AG04449 (cell line): ENCODE measurements around the gene UBTF.

ENCODE experiments used
- CTCF ChIA-PET: fragments of 350-600 bp; formaldehyde crosslinking; extraction: SDS; loops from one replicate; lab custom pipeline; 2021; ENCODE audit warnings: antibody characterized with exemption; lab: Yijun Ruan, JAX
- POLR2A ChIA-PET: fragments of 400-600, 350-600 bp; formaldehyde crosslinking; extraction: SDS; loops from one replicate; lab custom pipeline; 2020; ENCODE audit warnings: antibody characterized with exemption, inconsistent platforms; lab: Yijun Ruan, JAX
- DNase-seq: peaks from one replicate; pipeline ENCODE4 v3.0.0-alpha.2; 2010; ENCODE audit warnings: low read depth, low spot score
- H3K4me3 ChIP-seq: 2 replicates; pipeline ENCODE4 v1.5.1; 2011; ENCODE audit warnings: low read depth, mild to moderate bottlenecking, control low read depth, low read length
- TF ChIP-seq, protein P1 (sequence below): IDR thresholded peaks from one replicate; pipeline ENCODE4 v1.5.1; 2011; ENCODE audit warnings: mild to moderate bottlenecking, moderate library complexity, low read length, control low read depth, inconsistent platforms; ENCODE audit not compliant: insufficient read depth; ENCODE audit errors: missing control alignments

The UBTF gene

DNA sequence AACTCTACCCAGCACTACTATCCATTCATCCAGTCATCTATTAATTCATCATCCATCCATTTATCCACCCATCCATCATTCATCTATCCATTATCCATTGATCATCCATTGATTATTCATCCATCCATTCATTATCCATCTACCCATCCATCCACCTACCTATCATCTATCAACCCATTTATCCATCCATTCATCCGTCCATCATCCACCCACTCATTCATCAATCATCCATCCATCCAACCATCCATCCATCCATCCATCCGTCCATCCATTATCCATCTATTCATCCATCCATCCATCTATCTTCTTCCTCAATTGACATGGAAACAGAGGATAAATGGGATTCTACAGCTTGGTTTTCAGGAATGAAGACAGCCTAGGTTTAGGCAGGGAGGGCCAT, 36.4 kb upstream of the UBTF start:
- DNase-seq = no peak
- TF ChIP-seq, protein P1, sequence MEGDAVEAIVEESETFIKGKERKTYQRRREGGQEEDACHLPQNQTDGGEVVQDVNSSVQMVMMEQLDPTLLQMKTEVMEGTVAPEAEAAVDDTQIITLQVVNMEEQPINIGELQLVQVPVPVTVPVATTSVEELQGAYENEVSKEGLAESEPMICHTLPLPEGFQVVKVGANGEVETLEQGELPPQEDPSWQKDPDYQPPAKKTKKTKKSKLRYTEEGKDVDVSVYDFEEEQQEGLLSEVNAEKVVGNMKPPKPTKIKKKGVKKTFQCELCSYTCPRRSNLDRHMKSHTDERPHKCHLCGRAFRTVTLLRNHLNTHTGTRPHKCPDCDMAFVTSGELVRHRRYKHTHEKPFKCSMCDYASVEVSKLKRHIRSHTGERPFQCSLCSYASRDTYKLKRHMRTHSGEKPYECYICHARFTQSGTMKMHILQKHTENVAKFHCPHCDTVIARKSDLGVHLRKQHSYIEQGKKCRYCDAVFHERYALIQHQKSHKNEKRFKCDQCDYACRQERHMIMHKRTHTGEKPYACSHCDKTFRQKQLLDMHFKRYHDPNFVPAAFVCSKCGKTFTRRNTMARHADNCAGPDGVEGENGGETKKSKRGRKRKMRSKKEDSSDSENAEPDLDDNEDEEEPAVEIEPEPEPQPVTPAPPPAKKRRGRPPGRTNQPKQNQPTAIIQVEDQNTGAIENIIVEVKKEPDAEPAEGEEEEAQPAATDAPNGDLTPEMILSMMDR = no peak
- ChIA-PET CTCF (no interaction called here), POLR2A (no interaction called here)
- no peak overlapping the region for H3K4me3 ChIP-seq

DNA sequence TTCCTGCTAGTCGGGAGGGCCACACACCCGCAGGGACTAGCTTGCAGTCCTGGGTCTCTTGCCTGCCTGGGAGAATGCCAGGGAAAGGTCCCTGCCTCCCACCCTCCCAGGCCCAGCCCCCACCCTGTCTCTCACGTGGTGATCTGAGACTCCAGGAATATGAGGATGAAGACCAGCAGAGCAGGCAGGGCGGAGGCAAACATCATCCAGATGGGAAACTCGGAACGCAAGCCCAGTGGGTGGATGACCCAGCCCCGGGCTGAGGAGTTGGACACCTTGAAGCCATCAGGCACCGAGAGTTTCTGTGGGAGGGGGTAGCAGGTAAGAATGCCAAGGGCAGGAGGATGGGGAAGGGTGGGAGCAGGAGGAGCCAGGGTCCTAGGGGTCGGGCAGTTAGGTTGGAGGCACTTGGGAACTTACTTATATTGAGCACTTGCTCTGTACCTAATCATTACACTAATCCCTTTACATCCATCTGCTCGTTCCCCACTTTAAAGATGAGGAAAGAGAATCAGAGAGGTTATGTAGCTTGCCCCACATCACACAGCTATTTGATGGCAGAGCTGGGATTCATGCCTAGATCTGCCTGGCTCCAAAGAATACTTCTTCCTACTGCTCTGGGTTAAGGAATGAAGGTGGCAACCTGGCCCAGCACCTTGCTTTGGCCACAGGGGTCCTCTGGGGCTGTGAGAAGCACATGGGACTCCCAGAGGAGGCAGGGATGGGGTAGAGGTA, 35.1 kb upstream of the UBTF start:
- no peak for DNase-seq
- CTCF ChIA-PET = interaction anchor here (0.7 kb wide), 1 partner anchor 495 kb away, joined by 3 read pairs; no protein-coding TSS in a partner anchor
- H3K4me3 ChIP-seq = no peak overlapping the region
- TF ChIP-seq, protein P1 = no peak
- POLR2A ChIA-PET = no interaction called here

DNA sequence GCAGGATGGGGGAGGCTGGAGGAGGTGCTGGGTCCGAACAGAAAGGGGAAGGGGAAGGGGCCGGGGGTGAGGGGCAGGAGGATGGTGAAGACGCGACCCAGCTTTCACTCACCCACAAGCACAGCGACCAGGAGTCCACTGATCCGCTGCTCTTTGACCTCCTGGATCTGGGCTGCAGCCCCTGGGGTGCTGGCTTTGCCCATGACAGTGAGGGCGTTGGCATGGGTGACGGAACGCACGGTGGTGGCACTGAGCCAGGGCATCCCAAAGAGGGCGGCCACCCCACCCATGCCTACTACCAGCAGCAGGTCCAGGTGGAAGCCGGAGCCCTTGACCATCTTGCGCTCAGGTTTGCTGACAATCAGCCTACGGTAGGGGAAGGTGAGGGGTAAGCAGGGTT, 33.5 kb upstream of the UBTF start:
- POLR2A ChIA-PET = no interaction called here
- TF ChIP-seq, protein P1 = no peak
- CTCF ChIA-PET = interaction anchor here (1.6 kb wide), 1 partner anchor 13 kb away, joined by 3 read pairs; no protein-coding TSS in a partner anchor
- DNase-seq = no peak
- no peak overlapping the region for H3K4me3 ChIP-seq

DNA sequence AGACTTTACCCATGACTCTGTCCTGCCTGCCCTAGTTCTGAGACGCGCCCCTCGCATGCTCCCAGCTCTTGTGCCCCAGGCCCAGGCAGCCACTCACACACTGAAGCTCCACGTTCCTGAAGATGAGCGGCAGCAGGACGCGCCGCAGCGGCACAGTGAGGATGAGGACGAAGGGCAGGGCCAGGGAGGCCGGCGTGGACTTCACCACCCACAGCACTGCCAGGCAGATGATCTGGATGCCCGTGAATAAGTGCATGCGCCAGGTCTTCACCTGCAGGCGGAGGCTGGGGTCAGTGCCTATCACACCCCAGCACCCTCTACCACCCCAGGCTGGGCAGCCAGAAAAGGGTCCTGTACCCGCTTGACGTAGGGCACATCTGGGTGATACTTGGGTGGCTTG, 31.6 kb upstream of the UBTF start:
- POLR2A ChIA-PET = no interaction called here
- DNase-seq = no peak
- no peak overlapping the region for H3K4me3 ChIP-seq
- TF ChIP-seq, protein P1 = no peak
- CTCF ChIA-PET = interaction anchor here (1.1 kb wide), 1 partner anchor 80 kb away, joined by 3 read pairs; no protein-coding TSS in a partner anchor

DNA sequence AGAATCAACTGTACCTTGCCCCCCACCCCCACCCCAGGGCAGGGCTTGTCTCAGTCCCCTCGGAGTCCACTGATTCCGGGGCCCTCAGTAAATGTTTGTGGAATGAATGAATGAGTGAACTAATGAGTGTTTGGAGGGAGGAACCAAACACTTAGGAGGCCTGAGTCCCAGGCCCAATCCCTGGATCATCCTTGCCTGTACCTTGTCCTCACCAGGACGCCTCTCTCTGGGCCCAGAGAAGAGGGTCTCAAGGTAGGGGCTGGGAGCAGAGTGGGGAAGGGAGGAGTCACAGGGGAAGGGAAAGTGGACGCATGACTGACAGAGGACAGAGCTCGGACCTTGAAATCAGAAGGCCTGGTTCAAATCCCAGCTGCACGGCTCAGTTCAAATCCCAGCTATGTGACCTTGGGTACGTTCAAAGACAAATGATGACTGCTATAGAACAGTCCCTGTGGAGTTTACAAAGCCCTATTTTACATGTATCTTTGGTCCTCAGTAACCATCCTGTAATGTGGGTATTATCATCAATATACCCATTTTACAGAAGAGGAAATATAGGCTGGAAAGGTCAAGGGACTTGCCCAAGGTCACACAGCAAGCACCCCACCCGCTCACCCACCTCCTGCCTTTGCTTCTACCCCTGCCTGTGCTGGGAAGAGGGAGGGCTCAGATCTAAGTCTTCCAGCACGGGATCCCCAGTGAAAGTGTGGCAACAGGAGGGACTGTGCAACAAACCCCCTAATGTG, 30.2 kb upstream of the UBTF start:
- TF ChIP-seq, protein P1 = no peak
- ChIA-PET CTCF (no interaction called here), POLR2A (no interaction called here)
- no peak overlapping the region for H3K4me3 ChIP-seq
- no peak for DNase-seq
